Loucy (cell line): Measurements from ENCODE around the gene TBX15.

Source experiments
- H2AFZ ChIP-seq: fragments of 200-600 bp; sonication (generic); 2 replicates; pipeline ENCODE4 v1.6.0; 2016; ENCODE audit warnings: antibody characterized with exemption, mild to moderate bottlenecking, low read length, moderate library complexity
- H3F3A ChIP-seq: fragments of 200-600 bp; 2 replicates; pipeline ENCODE4 v1.6.0; 2016; ENCODE audit warnings: antibody characterized with exemption, low read depth, mild to moderate bottlenecking
- H3K27me3 ChIP-seq: fragments of 200-600 bp; sonication (generic); 2 replicates; pipeline ENCODE4 v1.6.1; 2014; ENCODE audit warnings: low read length, mild to moderate bottlenecking; ENCODE audit not compliant: insufficient read depth, poor library complexity, severe bottlenecking
- H3K36me3 ChIP-seq: fragments of 200-600 bp; sonication (generic); 2 replicates; pipeline ENCODE4 v1.6.1; 2016; ENCODE audit warnings: low read length; ENCODE audit not compliant: insufficient read depth
- H3K4me1 ChIP-seq: fragments of 200-600 bp; sonication (generic); 2 replicates; pipeline ENCODE4 v1.5.1; 2014; ENCODE audit warnings: low read length, mild to moderate bottlenecking; ENCODE audit not compliant: insufficient read depth, poor library complexity, severe bottlenecking
- H3K4me2 ChIP-seq: fragments of 200-600 bp; sonication (generic); 2 replicates; pipeline ENCODE4 v1.6.0; 2014; ENCODE audit warnings: antibody characterized with exemption, low read length, low read depth, mild to moderate bottlenecking; ENCODE audit not compliant: poor library complexity, severe bottlenecking
- H3K4me3 ChIP-seq: fragments of 200-600 bp; sonication (generic); 2 replicates; pipeline ENCODE4 v1.5.1; 2014; ENCODE audit warnings: low read length, mild to moderate bottlenecking, mixed read lengths; ENCODE audit not compliant: poor library complexity, severe bottlenecking
- H3K79me2 ChIP-seq: fragments of 200-600 bp; sonication (generic); 2 replicates; pipeline ENCODE4 v1.6.1; 2014; ENCODE audit warnings: low read length; ENCODE audit not compliant: insufficient read depth
- H3K9ac ChIP-seq: fragments of 200-600 bp; sonication (generic); 2 replicates; pipeline ENCODE4 v1.6.0; 2014; ENCODE audit warnings: mild to moderate bottlenecking, low read depth, low read length, moderate library complexity; ENCODE audit not compliant: poor library complexity, severe bottlenecking
- H3K9me2 ChIP-seq: fragments of 200-600 bp; sonication (generic); replicated peaks from 2 replicates; pipeline ENCODE4 v1.6.1; 2016; ENCODE audit warnings: low read depth, low read length, mixed read lengths
- H3K9me3 ChIP-seq: fragments of 200-600 bp; sonication (generic); 2 replicates; pipeline ENCODE4 v1.6.1; 2014; ENCODE audit warnings: mild to moderate bottlenecking, antibody characterized with exemption, low read length, low read depth; ENCODE audit not compliant: insufficient read depth
- H4K20me1 ChIP-seq: fragments of 200-600 bp; sonication (generic); 2 replicates; pipeline ENCODE4 v1.6.0; 2014; ENCODE audit warnings: antibody characterized with exemption, low read length, mild to moderate bottlenecking; ENCODE audit not compliant: insufficient read depth, poor library complexity, severe bottlenecking
- EZH2phosphoT487 ChIP-seq: fragments of 200-600 bp; IDR thresholded peaks from 2 replicates; pipeline ENCODE4 v1.6.1; 2018; ENCODE audit warnings: antibody characterized with exemption, mild to moderate bottlenecking, moderate library complexity, borderline replicate concordance
- TF ChIP-seq, protein P1 (sequence below): fragments of 200-600 bp; sonication (generic); conservative IDR thresholded peaks from 2 replicates; pipeline ENCODE4 v1.5.1; 2014; ENCODE audit warnings: mild to moderate bottlenecking, antibody characterized with exemption, low read length

Gene TBX15

GRCh38 chr1:118997225-118997624, 9.1 kb upstream of the TBX15 start:
- no peaks in the 10 kb centered on the region for H3K9me3 ChIP-seq
- peaks cover 25% of the 10 kb centered on the region for H3K27me3 ChIP-seq
- H3K4me3 ChIP-seq = no peak overlapping the region
- TF ChIP-seq, protein P1, sequence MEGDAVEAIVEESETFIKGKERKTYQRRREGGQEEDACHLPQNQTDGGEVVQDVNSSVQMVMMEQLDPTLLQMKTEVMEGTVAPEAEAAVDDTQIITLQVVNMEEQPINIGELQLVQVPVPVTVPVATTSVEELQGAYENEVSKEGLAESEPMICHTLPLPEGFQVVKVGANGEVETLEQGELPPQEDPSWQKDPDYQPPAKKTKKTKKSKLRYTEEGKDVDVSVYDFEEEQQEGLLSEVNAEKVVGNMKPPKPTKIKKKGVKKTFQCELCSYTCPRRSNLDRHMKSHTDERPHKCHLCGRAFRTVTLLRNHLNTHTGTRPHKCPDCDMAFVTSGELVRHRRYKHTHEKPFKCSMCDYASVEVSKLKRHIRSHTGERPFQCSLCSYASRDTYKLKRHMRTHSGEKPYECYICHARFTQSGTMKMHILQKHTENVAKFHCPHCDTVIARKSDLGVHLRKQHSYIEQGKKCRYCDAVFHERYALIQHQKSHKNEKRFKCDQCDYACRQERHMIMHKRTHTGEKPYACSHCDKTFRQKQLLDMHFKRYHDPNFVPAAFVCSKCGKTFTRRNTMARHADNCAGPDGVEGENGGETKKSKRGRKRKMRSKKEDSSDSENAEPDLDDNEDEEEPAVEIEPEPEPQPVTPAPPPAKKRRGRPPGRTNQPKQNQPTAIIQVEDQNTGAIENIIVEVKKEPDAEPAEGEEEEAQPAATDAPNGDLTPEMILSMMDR = no peak
- TF ChIP-seq EZH2phosphoT487 = no peak
- H4K20me1 ChIP-seq = no peaks in the 10 kb centered on the region
- no peaks in the 10 kb centered on the region for H3F3A ChIP-seq
- no peak overlapping the region for H2AFZ ChIP-seq
- H3K4me2 ChIP-seq = no peak overlapping the region
- no peak overlapping the region for H3K9ac ChIP-seq
- H3K4me1 ChIP-seq = no peaks in the 10 kb centered on the region
- no peaks in the 10 kb centered on the region for H3K79me2 ChIP-seq
- no peaks in the 10 kb centered on the region for H3K9me2 ChIP-seq
- no peaks in the 10 kb centered on the region for H3K36me3 ChIP-seq

DNA sequence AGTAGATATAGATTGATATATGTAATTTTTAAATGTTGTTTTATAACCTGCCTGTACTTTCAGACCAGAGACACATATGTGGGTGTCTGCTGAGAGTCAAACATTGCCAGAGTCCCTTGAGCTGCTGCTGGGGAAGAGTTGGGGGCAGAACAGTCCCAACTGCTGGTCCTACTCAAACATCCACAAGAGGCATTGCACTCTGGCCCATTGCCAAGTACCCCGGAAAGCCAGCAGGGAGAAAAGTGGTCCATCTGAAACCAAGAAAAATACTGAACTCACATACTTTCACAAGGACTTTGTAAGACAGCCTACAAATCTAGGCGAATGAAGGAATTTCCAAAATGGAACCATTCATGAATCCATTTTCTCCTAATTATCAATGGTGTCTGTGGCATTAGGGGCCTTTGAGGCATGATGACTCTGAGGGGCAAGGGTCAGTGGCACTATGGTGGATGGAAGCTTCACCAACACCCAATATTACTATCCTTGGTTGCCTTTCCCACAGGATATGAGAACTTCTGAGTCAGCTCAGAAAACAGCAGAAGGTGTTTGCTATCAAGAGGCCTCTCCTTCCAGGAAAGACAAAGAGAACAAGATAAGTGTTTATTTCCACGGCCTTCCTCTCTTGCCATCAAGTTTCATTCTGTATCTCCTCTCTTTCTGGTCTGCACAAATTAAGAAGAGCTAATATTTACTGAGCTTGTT, 7.3 kb upstream of the TBX15 start:
- H3K9ac ChIP-seq = no peak overlapping the region
- H3K9me3 ChIP-seq = no peaks in the 10 kb centered on the region
- H3K4me1 ChIP-seq = no peaks in the 10 kb centered on the region
- H3K9me2 ChIP-seq = no peaks in the 10 kb centered on the region
- H2AFZ ChIP-seq = no peak overlapping the region
- no peak overlapping the region for H3K4me3 ChIP-seq
- H3K79me2 ChIP-seq = no peaks in the 10 kb centered on the region
- H3F3A ChIP-seq = no peaks in the 10 kb centered on the region
- TF ChIP-seq, protein P1 = no peak
- no peak for TF ChIP-seq EZH2phosphoT487
- no peaks in the 10 kb centered on the region for H3K36me3 ChIP-seq
- no peak overlapping the region for H3K4me2 ChIP-seq
- no peaks in the 10 kb centered on the region for H4K20me1 ChIP-seq
- H3K27me3 ChIP-seq = peaks cover 17% of the 10 kb centered on the region

DNA sequence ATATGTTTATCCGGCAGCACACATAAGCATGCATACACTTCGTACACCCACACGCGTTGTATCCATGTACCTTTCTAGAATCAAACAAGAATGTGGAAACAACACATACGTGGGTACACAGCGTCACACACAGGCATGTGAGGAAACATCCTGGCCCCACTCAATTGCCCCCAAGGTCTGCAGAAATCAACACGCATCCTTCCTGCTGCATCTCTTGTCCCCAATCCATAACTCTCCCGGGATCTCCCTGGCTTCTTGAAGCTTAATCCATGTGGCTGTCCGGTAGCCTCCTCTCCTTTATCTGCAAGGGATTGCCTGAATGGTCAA, 5.5 kb upstream of the TBX15 start:
- H3K4me2 ChIP-seq = no peak overlapping the region
- TF ChIP-seq, protein P1 = no peak
- no peak for TF ChIP-seq EZH2phosphoT487
- no peaks in the 10 kb centered on the region for H3K9me3 ChIP-seq

More for the DNA sequence above, 5.5 kb upstream of the TBX15 start:
- no peaks in the 10 kb centered on the region for H3F3A ChIP-seq
- H3K36me3 ChIP-seq = no peaks in the 10 kb centered on the region
- no peak overlapping the region for H3K4me3 ChIP-seq
- H4K20me1 ChIP-seq = no peaks in the 10 kb centered on the region
- no peaks in the 10 kb centered on the region for H3K79me2 ChIP-seq
- H3K9me2 ChIP-seq = no peaks in the 10 kb centered on the region
- H3K9ac ChIP-seq = no peak overlapping the region
- H3K4me1 ChIP-seq = no peaks in the 10 kb centered on the region
- H2AFZ ChIP-seq = no peak overlapping the region
- peaks cover 4% of the 10 kb centered on the region for H3K27me3 ChIP-seq
